ENCODE data around the gene PRKACA.

DNA sequence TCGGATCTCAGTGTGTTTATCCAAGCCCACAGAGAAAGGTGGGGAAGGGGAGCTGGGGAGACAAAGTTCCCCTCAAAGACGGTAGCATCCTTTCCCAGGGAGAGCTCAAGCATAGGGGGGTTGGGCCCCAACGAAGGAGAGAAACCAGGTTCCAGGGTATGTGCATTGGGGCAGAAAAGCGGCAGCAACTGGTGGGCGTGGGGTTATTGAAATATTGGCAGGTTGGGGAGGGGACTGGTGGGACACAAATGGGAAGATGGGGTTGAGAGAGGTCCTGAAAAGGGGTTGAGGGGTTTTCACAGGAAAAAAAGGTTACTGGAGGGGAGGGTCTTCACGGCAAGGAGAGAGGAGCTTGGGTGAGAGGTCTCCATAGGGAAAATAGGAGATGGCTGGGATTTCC is 17.8 kb upstream of the PRKACA start:
- TF ChIP-seq, protein P1, sequence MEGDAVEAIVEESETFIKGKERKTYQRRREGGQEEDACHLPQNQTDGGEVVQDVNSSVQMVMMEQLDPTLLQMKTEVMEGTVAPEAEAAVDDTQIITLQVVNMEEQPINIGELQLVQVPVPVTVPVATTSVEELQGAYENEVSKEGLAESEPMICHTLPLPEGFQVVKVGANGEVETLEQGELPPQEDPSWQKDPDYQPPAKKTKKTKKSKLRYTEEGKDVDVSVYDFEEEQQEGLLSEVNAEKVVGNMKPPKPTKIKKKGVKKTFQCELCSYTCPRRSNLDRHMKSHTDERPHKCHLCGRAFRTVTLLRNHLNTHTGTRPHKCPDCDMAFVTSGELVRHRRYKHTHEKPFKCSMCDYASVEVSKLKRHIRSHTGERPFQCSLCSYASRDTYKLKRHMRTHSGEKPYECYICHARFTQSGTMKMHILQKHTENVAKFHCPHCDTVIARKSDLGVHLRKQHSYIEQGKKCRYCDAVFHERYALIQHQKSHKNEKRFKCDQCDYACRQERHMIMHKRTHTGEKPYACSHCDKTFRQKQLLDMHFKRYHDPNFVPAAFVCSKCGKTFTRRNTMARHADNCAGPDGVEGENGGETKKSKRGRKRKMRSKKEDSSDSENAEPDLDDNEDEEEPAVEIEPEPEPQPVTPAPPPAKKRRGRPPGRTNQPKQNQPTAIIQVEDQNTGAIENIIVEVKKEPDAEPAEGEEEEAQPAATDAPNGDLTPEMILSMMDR (IDR thresholded peaks at IDR 0.05; ENCODE audit: low read depth, low read length) = no peak
- TF ChIP-seq MYC (IDR thresholded peaks at IDR 0.05; ENCODE audit: low read depth, low read length) (no peak), POLR2A (IDR thresholded peaks at IDR 0.05; ENCODE audit: extremely low read depth, insufficient read length) (no peak)

Measured in NB4 (cell line).